NB4 (cell line): Measurements from ENCODE around the gene NEO1.

Experiments used
- DNase-seq: peaks from one replicate; pipeline ENCODE4 v3.0.0; 2010; ENCODE audit warnings: low read depth
- H3K4me3 ChIP-seq: one replicate; pipeline ENCODE4 v1.5.1; 2011; ENCODE audit warnings: mild to moderate bottlenecking, low read depth, low read length, moderate library complexity
- MYC ChIP-seq: IDR thresholded peaks from 2 replicates; pipeline ENCODE4 v1.6.1; 2011; ENCODE audit warnings: low read depth, low read length
- POLR2A ChIP-seq: IDR thresholded peaks from 2 replicates; pipeline ENCODE4 v1.6.1; 2011; ENCODE audit warnings: mild to moderate bottlenecking; ENCODE audit not compliant: insufficient read length; ENCODE audit errors: extremely low read depth
- TF ChIP-seq, protein P1 (sequence below): IDR thresholded peaks from 2 replicates; pipeline ENCODE4 v1.6.1; 2011; ENCODE audit warnings: low read depth, low read length
- TF ChIP-seq, protein P2 (sequence below): IDR thresholded peaks from one replicate; pipeline ENCODE4 v1.5.1; 2012; ENCODE audit warnings: low read depth, low read length

NEO1 gene

DNA sequence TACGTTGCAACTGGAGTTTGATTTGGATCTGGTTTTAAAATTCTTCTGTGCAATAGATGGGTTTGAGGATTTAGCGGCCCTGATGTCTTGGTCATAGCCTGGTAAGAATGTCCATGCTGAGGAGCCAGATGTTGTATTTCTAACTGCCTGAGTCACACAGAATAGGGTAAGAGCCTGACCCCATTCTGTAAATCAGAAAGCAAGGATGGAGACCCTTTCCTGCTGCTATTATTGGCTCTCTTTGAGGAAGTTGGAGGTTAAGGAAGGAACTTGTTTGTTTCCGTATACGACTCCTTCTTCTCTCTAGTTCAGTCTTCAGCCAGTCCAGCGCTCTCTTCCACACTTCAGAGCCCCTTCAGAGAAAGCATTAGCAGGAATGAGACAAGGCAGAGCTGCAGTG is 251.4 kb downstream of the NEO1 start:
- no peak overlapping the region for H3K4me3 ChIP-seq
- no peak for DNase-seq
- TF ChIP-seq MYC (no peak), POLR2A (no peak)
- TF ChIP-seq, protein P1, sequence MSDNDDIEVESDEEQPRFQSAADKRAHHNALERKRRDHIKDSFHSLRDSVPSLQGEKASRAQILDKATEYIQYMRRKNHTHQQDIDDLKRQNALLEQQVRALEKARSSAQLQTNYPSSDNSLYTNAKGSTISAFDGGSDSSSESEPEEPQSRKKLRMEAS = no peak
- TF ChIP-seq, protein P2, sequence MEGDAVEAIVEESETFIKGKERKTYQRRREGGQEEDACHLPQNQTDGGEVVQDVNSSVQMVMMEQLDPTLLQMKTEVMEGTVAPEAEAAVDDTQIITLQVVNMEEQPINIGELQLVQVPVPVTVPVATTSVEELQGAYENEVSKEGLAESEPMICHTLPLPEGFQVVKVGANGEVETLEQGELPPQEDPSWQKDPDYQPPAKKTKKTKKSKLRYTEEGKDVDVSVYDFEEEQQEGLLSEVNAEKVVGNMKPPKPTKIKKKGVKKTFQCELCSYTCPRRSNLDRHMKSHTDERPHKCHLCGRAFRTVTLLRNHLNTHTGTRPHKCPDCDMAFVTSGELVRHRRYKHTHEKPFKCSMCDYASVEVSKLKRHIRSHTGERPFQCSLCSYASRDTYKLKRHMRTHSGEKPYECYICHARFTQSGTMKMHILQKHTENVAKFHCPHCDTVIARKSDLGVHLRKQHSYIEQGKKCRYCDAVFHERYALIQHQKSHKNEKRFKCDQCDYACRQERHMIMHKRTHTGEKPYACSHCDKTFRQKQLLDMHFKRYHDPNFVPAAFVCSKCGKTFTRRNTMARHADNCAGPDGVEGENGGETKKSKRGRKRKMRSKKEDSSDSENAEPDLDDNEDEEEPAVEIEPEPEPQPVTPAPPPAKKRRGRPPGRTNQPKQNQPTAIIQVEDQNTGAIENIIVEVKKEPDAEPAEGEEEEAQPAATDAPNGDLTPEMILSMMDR = no peak

- DNase-seq = peak; percentile 78
- no peak overlapping the region for H3K4me3 ChIP-seq
- TF ChIP-seq POLR2A (no peak), MYC (no peak)
- TF ChIP-seq, protein P2 = peak; percentile 59
- TF ChIP-seq, protein P1 = no peak
Measured at GRCh38 chr15:73305331-73306211, 253.3 kb downstream of the NEO1 start.

DNA sequence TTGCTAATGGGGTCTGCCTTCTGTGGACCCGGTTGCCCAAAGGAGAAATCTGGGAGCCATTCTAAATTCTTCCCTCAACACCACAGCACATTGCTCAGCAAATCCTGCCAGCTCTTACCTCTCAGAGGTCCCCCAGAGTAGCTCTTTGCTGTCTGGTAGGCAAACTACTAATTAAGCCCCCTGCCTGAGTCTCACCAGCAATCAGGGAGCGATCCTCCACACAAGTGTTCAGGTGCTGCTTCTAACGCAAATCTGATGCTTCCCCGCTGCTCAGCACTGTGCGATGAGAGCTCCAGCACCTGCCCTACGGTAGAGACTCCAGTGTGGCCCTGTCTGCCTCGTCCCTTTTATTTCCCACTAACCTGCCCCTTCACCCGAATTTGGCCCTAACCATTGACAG is 256.0 kb downstream of the NEO1 start:
- DNase-seq = no peak
- H3K4me3 ChIP-seq = no peak overlapping the region
- TF ChIP-seq, protein P2 = no peak
- TF ChIP-seq, protein P1 = no peak
- TF ChIP-seq MYC = no peak
- no peak for TF ChIP-seq POLR2A

- TF ChIP-seq POLR2A = no peak
- TF ChIP-seq, protein P1 = no peak
- TF ChIP-seq, protein P2 = no peak
- TF ChIP-seq MYC = no peak
- DNase-seq = no peak
- no peak overlapping the region for H3K4me3 ChIP-seq
Measured at GRCh38 chr15:73313861-73314260, 261.6 kb downstream of the NEO1 start.

DNA sequence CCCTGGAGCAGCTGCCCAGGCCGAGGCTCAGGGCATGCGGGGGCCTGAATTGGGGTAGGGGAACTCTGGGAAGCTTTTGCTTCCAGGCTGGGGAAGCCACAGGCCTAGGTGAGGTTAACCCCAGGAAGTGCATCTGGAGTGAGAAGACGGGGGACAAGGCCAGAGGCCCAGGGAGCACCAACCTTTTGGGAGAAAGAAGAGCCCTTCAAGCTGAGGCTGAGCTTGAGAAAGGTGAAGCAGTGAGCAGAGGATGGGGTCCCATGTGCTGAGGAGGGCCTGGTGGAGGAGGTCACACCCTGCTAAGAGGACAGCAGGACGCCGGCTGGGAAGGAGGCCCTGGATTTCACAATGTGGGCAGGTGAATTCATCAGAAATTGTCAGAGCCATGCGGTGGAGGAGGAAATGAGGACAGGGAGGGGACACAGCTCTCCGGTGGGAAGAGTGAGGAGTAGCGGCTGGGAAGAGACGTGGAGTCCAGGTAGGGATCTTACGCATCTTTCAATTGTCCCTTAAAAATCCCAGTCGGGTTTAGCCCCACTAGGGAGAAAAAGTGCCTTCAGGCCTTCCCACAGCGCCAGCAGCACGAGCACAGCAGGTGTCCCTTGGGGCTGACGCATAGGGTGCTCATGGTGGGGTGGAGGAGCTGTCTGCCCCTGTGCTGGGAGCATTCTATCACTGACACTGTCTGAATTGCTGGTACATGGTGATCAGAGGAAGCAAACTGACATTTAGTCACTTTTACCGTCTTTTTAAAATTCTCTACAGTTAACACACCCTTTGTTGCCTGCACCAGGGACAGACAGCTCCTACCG is 265.6 kb downstream of the NEO1 start:
- DNase-seq = peak; percentile 18
- no peak overlapping the region for H3K4me3 ChIP-seq
- TF ChIP-seq POLR2A (no peak), MYC (no peak)
- TF ChIP-seq, protein P1 = no peak
